MG63 (cell line): ENCODE data around the gene ZBTB17. TPM values are rescaled to one million over a fixed set of nuclear protein-coding genes. Genes with fewer than 3 reads are reported as not detected.
"Not testable (repeated sequence)": the region's sequence is repeated elsewhere in the genome, so short reads cannot be mapped to it uniquely, and the experiment has no call there.

Experiments
- DNase-seq: peaks from one replicate; pipeline ENCODE4 v3.0.0-alpha.2; 2020
- H3K27me3 ChIP-seq: fragments of 250-450 bp; sonication (Bioruptor Pico); 2 replicates; pipeline ENCODE4 v1.5.1; 2020; ENCODE audit warnings: mild to moderate bottlenecking, moderate library complexity
- H3K36me3 ChIP-seq: fragments of 250-450 bp; sonication (Bioruptor Pico); 2 replicates; pipeline ENCODE4 v1.5.1; 2020; ENCODE audit warnings: mild to moderate bottlenecking, moderate library complexity
- H3K4me3 ChIP-seq: fragments of 250-450 bp; sonication (Bioruptor Pico); 2 replicates; pipeline ENCODE4 v1.5.1; 2020; ENCODE audit warnings: mild to moderate bottlenecking, moderate library complexity
- H3K9me3 ChIP-seq: fragments of 250-450 bp; sonication (Bioruptor Pico); 2 replicates; pipeline ENCODE4 v1.5.1; 2020; ENCODE audit warnings: mild to moderate bottlenecking, moderate library complexity
- total RNA-seq: library from RNA; depleted of rRNA; stranded (reverse); fragments of >200 nt; shearing (Covaris generic); gene quantifications from 2 replicates; pipeline ENCODE4 v1.2.3, GENCODE V29; 2014; ENCODE audit warnings: low replicate concordance

Gene ZBTB17
- total RNA-seq, 1 experiment from 2014 or later, result 29.1 TPM

DNA sequence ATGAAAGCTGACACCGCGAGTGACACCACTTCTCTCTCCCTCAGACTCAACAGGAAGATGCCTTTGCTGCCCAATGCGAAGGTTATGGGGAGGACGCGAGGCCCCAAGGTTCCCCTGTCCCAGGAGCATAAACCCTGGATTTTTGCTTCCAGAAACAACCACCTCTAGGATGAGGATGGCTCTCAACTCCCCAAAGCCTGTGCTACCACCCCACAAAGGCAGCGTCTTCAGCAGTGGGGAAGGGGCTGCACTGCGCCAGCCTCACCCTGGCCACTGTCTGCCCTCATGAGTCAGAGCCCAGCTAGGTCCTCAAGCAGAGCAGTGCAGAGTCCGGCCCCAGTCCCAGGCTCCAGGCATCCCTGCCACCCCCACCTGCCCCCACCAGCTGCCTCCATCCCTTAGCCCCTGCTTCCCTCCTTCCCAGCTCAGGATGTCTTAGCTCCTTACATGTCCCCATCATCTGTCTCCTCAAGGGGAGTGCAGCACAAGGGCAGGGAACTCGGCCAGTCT lies 21.2 kb upstream of the ZBTB17 start:
- no peaks in the 10 kb centered on the region for H3K36me3 ChIP-seq
- no peak overlapping the region for H3K4me3 ChIP-seq
- no peaks in the 10 kb centered on the region for H3K9me3 ChIP-seq
- no peak for DNase-seq
- H3K27me3 ChIP-seq, result no peaks in the 10 kb centered on the region

DNA sequence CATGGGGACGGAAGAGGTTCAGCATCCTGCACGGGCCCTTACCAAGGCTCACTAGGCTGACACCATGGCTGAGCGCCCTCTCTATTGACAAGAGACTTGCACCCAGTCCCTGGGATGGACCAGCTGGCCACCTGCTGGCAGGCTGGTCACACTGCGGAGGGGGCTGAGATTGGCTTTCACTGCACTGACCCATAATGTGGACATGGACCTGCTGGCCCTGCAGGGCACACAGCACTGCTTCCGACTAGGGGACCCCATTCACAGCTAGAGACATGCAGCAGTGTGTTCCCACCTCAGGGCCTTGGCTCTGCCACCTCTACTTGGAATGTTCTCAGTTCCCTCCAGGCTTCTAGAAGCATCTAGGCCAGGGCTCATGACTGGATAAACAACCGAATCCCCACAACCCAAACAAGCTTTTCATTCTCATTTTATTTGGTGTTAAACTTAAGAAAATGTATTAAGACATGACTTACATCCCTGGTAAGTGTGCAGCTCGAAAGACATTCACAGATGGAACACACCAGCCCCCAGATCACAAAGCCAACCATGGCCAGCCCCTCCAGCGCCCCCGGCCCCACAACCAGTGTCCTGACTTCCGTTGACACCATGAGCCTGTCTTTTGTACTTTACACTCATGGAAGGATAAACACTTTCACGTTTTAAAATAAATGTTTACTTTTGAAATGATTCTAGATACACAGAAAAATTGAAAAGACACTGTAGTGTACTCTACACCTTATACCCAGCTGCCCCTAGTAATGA lies 18.9 kb upstream of the ZBTB17 start:
- H3K4me3 ChIP-seq, result no peak overlapping the region
- peak; percentile 49 for DNase-seq
- no peaks in the 10 kb centered on the region for H3K9me3 ChIP-seq
- H3K36me3 ChIP-seq, result no peaks in the 10 kb centered on the region
- no peaks in the 10 kb centered on the region for H3K27me3 ChIP-seq

DNA sequence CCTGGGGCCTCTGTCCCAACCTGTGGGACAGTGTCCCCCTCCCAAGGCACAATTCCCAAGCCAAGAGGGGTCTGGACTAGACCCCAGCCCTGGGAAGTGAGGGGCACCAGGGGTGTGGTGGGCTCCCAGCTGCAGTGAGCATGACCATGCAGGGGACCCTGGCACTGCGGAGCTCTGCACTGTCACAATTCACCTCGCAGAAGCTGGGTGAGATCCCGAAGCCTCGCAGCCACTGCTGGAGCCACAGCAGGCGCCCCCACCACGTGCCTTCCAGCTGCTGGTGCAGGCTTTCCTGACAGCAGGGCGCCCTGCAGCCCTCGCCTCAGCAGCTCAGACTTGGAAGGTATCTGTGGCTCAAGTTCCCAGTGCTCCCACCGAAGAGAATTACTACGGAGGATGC lies 18.2 kb upstream of the ZBTB17 start:
- Histone ChIP-seq H3K9me3 (no peaks in the 10 kb centered on the region), H3K4me3 (no peak overlapping the region), H3K27me3 (no peaks in the 10 kb centered on the region), H3K36me3 (no peaks in the 10 kb centered on the region)
- DNase-seq, result no peak

DNA sequence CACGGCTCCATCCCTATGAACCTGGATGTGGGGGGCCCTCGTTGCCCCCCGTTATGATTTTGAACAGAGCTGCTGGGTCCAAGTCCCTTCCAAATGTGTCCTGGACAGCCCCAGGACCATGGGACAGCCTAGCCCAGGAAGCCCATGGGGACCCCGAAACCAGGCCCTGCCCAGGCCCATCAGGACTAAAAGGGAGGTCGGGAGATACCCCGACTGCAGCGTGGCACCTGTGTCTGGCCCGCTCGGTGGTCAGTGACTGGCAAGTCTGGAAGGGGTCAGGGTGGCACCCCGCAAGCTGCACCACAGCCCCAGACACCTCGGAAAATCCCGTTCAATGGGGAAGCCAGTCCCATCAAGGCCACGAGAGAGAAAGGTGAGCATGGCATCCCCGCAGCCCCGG lies 17.8 kb upstream of the ZBTB17 start:
- DNase-seq, result no peak
- H3K9me3 ChIP-seq, result no peaks in the 10 kb centered on the region
- H3K4me3 ChIP-seq, result no peak overlapping the region
- H3K27me3 ChIP-seq, result no peaks in the 10 kb centered on the region
- no peaks in the 10 kb centered on the region for H3K36me3 ChIP-seq

DNA sequence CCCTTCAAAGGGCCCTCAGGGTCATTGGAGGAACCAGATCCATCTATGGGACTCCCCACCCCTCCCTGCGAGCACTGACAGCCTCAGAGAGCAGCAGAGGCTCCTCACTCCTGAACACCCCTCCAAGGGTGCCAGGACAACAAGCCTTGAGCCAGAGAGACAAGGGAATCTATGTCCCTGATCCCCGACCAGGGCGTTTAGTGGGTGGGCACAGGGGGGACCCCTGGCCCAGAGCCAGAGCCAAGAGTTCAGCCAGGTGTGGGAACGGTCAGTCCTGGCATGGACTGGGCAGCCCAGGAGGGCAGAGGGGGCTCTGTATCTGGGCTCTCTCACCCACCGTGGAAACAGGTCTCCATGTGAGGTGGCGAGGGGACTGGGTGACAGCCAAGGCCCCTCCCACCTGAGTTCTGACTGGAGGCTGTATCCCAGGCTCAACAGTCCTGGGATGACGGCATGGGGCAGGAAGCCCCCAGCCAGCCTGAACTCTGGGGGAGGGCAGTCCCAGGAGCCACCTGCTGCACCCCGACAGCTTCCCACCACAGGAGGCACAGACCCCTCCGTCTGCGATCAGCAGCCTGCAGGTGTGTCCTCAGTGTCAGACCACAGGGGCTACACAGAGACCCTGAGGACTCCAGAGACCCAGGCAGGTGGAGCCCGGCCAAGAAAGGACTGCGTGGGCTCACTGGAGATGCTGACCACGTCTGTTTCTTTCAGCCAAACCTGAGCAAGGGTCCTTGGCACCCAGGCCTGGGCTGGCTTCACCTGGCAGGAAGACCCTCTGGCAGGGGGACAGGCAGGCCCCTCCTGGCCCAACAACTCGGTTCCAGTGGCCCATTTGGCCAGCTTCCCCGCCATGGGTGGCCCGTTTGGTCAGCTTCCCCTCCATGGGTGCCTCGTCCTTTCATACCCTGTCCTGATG lies 16.9 kb upstream of the ZBTB17 start:
- Histone ChIP-seq H3K4me3 (no peak overlapping the region), H3K36me3 (no peaks in the 10 kb centered on the region), H3K9me3 (no peaks in the 10 kb centered on the region), H3K27me3 (no peaks in the 10 kb centered on the region)
- no peak for DNase-seq

DNA sequence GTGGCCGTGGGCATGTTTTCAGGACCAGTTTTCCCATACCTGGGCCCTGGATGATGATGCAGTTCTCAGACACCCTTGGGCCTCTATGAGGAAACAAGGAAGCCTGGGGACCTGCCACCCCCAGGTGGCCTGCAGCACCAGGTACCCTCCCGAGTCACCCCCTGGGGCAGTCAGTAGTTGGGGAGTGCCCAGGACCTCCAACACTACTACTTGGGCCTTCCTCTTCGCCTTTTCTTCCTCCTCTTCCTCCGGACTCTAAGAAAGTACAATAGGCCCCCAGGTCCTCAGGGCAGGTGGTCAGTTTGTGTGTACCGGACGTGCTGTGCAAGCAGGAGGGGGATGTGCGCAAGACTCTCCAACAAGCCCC lies 16.3 kb upstream of the ZBTB17 start:
- Histone ChIP-seq H3K36me3 (no peaks in the 10 kb centered on the region), H3K9me3 (no peaks in the 10 kb centered on the region), H3K4me3 (no peak overlapping the region), H3K27me3 (no peaks in the 10 kb centered on the region)
- no peak for DNase-seq

DNA sequence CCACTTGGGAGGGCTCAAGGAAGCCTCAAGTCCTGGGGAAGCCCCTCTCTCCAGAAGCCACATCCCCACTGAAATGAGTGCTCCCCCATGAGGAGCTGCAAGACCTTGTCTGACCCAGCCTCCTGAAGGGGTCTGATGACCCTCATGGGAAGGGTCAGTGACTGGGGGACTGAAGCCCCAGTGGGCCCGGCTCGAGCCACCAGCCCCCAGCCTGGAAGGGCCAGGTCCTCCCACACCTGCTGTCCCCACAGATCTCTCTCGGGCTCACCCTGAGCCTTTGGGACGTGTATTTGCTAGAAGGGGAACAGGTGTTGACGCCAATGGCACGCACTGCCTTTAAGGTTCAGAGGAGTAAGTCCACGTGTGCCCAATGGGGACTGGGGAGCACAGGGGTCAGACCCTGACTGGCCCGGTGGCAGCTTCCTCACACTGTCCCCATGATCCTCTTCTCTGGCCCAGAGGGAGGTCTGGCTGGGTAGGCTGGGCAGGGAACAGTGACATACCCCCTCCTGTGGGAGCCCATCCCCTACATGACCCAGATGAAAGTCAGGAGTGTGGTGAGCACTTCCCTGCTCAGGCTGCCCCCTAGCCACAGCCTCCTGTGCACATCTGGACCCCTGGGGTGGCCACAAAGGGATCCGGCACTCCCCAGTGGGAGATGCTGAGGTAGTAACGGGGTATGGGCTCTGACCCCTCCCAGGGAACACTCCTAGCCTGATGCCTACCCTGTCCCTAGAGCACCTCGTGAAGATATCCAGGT lies 15.7 kb upstream of the ZBTB17 start:
- Histone ChIP-seq H3K4me3 (no peak overlapping the region), H3K27me3 (no peaks in the 10 kb centered on the region), H3K36me3 (no peaks in the 10 kb centered on the region), H3K9me3 (no peaks in the 10 kb centered on the region)
- no peak for DNase-seq

DNA sequence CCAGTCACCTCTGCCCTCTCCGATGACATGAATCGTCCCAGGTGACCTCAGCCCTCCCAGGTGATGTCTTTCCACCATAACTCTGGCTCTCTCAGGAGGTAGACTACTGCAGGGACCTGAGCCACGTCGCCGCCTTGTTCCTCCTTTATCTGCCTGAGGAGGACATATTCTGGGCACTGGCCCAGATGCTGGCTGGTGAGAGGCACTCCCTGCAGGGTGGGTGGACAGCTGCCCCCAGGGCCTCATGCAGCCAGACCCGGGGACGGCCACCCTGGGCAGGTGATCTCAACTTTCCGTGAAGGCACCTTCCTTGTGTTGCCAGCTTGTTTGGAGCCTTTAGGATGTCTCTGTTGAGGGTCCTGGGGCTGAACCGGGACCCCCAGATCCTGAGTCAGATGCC lies 13.9 kb upstream of the ZBTB17 start:
- H3K27me3 ChIP-seq, result no peaks in the 10 kb centered on the region
- H3K4me3 ChIP-seq, result no peak overlapping the region
- no peak for DNase-seq
- H3K36me3 ChIP-seq, result no peaks in the 10 kb centered on the region
- no peaks in the 10 kb centered on the region for H3K9me3 ChIP-seq

DNA sequence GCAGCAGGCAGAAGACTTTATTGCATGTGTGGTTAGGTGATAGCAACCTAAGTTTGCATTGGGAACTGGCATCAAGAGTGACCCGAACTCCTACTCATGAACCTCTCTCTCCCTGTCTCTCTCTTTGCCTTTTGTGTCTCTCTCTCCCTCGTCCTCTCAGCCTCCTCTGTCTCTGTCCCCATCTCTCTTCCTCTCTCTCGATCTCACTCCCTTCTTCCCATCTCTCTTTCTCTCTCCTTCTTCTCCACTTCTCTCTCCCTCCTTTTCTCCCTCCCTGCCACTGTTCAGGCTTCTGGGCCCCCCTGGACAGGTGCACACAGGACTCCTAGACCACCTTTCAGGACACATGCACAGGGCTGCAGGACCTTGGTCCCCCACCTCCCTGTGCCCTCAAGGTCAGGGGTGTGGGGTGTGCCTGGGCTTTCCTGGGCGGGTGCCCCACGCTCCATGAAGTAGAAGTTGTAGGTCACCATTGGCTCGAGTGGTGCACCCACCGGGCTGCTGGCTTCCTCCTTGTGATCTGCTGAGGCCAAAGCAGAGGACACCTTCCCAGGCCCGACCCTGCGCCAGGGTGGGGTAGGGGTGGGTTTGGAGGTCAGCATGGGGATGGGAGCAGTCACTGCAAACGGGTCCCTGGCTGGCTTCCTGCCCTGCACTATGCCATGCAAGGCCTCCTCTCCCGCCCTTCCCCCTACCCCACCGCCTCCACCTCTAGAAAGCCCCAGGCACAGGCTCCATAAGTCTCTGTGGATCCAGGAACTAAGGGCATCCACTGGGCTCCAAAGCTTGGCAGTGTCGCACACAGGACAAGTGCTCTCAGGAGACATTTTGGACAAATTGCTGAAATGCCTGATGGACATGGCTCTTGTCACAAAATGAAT lies 13.2 kb upstream of the ZBTB17 start:
- Histone ChIP-seq H3K27me3 (no peaks in the 10 kb centered on the region), H3K9me3 (no peaks in the 10 kb centered on the region), H3K36me3 (no peaks in the 10 kb centered on the region), H3K4me3 (no peak overlapping the region)
- no peak for DNase-seq

DNA sequence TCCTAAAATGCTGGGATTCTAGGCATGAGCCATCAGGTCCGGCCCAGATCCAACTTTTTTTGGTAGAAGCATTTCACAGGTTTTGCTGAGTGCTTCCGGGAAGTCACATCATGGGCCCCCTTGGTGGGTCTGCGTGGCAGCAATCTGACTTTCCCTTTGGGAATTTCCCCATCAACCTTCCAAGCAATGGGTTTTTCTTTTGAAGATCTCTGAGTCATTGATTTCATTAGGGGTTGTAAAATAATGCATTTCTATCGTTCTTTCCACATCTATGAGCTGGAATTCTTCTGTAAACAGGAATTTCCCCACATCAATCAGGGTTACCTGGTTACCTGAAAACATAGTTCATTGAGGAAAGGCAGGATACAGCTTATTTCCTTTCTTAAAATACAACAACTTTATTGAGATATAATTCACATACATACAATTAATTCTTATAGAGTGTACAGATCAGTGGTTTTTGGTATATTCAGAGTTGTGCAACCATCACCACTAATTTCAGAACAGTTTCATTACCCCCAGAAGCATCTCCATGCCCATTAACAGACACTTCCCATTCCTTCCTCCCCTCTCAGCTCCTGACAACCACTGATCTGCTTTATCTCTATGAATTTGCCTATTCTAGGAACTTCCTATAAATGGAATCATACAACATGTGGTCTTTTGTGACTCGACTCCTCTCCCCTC lies 9.9 kb upstream of the ZBTB17 start:
- Histone ChIP-seq H3K9me3 (peaks cover 12% of the 10 kb centered on the region), H3K27me3 (no peaks in the 10 kb centered on the region), H3K36me3 (no peaks in the 10 kb centered on the region), H3K4me3 (no peak overlapping the region)
- no peak for DNase-seq

DNA sequence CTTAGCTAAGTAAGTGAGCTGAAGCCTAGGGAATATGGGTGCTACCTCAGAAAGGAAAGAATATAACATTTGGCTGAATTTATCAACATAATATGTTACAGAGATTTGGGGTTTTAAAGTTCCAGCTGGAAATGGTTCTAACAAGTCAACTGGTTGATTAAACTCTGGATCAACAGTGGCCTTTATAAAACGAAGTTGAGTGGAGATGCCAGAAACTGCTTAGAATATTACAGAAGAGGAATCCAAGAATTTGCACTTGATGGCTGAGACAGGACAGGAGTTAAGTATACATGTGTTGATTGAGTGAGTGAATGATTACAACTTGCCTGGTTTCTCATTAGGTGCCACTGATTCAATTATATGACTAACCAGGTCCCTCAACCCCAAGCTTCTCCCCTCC lies 7.4 kb upstream of the ZBTB17 start:
- no peaks in the 10 kb centered on the region for H3K27me3 ChIP-seq
- DNase-seq, result no peak
- H3K36me3 ChIP-seq, result no peaks in the 10 kb centered on the region
- no peak overlapping the region for H3K4me3 ChIP-seq
- peaks cover 12% of the 10 kb centered on the region for H3K9me3 ChIP-seq

DNA sequence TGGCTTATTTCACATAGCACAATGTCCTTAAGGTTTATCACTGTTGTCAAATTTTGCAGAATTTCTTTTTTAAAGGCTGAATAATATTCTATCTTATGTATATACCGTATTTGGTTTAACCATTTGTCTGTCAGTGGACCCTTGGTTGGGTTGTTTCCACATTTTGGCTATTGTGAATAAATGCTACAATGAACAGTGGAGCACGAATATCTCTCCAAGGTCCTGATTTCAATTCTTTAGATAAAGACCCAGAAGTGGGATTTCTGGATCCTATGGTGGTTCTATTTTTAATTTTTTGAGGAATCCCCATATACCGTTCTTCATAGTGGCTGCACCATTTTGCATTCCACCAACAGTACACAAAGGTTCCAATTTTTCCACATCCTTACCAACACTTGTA lies 5.8 kb upstream of the ZBTB17 start:
- no peak overlapping the region for H3K4me3 ChIP-seq
- DNase-seq, result no peak
- peaks cover 12% of the 10 kb centered on the region for H3K9me3 ChIP-seq
- no peaks in the 10 kb centered on the region for H3K27me3 ChIP-seq
- no peaks in the 10 kb centered on the region for H3K36me3 ChIP-seq

DNA sequence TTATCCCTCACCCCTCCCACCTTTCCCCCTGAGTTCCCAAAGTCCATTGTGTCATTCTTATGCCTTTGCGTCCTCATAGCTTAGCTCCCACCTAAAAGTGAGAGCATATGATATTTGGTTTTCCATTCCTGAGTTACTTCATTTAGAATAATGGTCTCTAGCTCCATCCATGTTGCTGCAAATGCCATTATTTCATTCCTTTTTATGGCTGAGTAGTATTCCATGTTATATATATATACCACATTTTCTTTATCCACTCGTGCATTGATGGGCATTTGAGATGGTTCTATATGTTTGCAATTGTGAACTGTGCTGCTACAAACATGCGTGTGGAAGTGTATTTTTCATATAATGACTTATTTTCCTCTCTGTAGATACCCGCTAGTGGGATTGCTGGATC lies 2.0 kb upstream of the ZBTB17 start:
- peaks cover 17% of the 10 kb centered on the region for H3K9me3 ChIP-seq
- not testable (repeated sequence) for DNase-seq

DNA sequence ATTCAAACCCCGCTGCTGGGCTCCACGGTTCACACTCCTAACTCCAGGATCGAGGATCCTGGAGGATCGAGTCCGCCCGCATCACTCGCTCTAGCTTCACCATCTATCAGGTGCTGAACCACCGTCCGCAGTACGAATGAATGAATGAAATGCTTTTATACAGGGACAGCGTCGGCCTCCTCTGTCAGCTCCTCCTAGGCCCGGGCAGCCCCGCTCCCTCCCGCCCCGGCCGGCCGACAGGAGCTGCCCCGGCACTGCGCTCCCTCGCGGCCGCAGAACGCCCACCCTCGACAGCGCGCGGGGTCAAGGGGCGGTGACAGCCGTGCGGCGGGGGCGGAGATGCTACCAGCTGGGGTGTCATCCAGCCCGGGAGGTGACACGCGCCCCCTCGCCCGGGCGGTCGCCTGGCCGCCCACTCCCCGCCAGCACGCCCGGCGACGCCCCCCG lies 520 bp downstream of the ZBTB17 start:
- H3K27me3 ChIP-seq, result no peaks in the 10 kb centered on the region
- peaks cover 15% of the 10 kb centered on the region for H3K36me3 ChIP-seq
- peak; percentile 65 for DNase-seq
- peak overlapping the region; percentile 94 for H3K4me3 ChIP-seq
- 0 out of 2 replicates have a peak, but pooled peaks cover 6% of the 10 kb centered on the region for H3K9me3 ChIP-seq

More for the DNA sequence above, 2.0 kb upstream of the ZBTB17 start:
- H3K4me3 ChIP-seq, H3K27me3 ChIP-seq, H3K36me3 ChIP-seq: not testable (repeated sequence)

DNA sequence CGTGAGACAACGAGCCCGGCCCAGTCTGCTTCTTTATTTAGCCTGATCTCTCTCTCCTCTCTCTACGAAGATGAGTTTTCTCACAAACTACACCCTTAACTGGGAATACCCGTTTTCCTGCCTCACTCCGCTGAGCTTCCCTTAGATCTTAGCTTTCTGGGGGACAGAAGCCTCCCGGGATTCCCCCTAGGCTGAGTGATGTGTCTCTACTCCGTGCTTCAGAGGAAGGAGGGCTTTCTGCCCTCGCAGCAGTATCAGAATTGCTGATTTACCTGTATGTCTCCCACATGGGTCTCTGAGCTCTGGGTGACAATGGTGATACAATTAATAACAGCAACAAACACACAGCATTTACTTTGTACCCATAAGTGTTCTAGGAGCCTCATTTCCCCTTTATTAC lies 1.0 kb downstream of the ZBTB17 start:
- peaks cover 17% of the 10 kb centered on the region for H3K36me3 ChIP-seq
- H3K4me3 ChIP-seq, result peak overlapping the region; percentile 94
- no peaks in the 10 kb centered on the region for H3K27me3 ChIP-seq
- no peak for DNase-seq
- 0 out of 2 replicates have a peak, but pooled peaks cover 6% of the 10 kb centered on the region for H3K9me3 ChIP-seq
